GM21528 (cell line): ENCODE data around the gene AFF3.
"Not testable (repeated sequence)": the region's sequence is repeated elsewhere in the genome, so short reads cannot be mapped to it uniquely, and the experiment has no call there.

Source experiments
- ATAC-seq: cut with Tn5 transposase; IDR thresholded peaks from one replicate; pipeline ENCODE4 v1.9.1; 2021; ENCODE audit warnings: mild to moderate bottlenecking, moderate library complexity; ENCODE audit not compliant: unreplicated experiment, low FRiP score

The AFF3 gene

DNA sequence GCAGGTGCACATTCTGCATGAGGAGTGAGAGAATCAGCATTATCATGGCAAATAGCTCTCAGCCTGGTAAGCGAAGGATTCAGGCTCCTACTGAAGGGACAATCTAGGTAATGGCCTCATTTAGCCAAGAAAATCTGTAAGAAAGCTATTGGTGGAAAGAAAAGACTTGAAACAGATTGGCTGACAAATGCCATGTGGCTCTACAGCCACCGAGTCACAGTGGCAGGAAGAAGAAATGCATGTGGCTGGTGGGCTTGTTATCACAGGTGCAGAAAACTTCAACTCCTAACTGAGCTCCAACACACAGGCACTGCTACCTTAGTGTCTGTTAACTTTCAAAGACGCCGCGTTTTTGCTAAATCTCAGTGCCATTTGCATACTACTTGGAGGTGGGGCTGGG lies 592.0 kb downstream of the AFF3 start:
- ATAC-seq, result no peak

DNA sequence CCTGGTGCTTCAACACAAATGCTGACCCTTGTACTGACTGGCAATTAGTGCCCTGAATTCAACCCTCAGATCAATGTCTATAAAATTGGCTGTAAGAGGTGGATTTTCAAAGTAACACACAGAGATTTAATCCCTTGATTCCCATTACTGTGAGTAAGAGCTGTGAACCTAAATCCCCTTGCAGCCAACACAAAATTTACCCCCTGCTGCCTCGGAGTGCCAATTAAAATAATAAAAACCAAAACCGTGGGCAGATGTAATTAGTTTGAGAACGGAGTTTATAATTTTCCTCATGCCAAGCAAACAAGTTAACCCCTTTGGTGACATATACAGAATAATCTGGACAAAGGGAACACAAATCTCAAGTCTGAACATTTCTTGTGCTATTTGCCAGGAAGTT lies 596.8 kb downstream of the AFF3 start:
- ATAC-seq, result no peak

DNA sequence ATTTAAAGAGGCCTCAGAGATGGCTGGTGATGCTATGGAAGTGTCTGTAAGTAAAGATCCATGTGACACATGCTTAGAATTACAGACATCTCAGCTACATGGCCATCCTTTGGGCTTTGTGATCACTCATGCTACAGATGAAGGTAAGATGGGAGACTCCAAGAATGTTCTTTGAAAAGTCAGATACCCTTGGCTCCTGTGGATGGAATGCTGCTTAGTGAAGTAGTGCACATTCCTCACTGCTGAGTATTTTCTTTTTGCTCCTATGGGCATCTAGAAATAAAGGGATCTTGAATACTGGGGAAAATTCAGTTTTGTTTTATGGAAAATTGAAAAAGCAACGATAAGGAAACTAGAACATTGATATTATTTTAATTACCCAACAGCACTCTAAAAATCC lies 597.3 kb downstream of the AFF3 start:
- no peak for ATAC-seq

DNA sequence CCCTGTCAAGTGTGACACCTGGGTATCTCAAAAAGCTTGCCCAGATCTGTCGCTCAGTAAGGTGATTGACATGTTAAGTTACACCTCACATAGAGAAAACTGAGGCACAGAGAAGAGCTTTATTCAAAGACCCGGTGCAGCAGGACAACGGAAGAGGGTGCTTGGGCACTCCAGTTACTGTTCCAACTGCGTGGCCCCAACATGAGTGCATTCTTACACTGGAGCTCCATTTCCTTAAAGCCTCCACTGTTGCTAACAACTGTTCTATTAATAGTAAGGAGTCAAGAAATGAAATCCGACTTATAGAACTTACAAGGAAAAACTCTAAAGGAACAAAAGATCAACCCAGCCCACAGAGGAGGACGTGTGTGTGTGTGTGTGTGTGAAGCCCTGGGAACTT lies 597.8 kb downstream of the AFF3 start:
- ATAC-seq, result no peak

DNA sequence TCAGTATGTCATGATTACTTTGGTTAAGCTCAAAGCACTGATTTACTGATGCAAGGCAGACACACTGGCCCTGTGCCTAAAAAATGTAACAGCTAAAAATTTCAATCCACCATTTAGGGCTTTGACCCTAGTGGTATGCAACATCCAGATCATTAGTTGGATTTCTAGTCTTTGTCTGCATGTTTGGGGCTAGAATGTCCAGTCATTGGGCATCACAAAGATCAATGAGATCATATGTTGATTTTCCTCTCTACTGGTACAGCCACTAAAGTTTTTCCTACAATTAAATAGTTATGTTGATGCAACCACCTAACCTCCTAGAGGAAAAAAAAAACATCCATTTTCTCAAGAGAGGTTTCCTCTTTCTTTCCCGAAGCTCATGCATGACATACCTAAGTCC lies 599.1 kb downstream of the AFF3 start:
- no peak for ATAC-seq

DNA sequence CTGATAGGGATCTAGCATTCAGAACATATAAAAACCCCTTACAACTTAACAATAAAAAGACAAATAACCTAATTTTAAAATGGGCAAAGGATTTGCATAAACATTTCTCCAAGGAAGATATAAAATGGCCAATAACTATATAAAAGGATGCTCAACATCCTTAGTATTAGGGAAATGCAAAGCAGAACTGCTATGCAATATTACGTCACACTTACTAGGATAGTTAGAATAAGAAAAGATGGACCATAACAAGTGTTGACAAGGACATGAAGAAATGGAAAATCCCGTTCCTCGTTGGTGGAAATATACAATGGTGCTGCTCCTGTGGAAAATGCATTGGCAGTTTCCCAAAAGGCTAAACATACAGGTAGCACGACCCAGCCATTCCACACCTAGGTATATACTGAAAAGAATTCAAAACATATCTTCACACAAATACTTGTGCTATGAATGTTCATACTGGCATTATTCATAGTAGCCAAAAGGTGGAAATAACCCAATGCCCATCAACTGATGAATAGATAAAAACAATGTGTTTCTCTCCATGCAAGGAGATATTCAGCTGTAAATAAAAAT lies 604.4 kb downstream of the AFF3 start:
- ATAC-seq, result no peak

DNA sequence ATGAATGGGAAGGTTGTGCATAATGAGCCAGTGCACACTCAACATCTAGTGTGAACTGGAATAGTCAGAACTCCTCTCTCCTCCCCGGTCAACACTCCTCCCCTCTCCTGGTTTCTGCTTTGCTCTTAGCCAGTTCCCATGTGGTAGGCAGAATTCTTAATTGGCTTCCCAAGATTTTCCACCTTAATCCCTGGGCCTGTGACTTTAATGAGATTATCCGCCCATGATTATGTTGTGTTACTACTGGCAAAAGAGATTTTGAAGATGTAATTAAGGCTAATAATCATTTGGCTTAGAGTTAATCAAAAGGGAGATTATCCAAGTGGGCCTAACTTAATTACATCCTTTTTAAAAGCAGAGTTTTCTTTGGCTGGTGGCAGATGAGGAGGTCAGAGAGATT lies 618.3 kb downstream of the AFF3 start:
- no peak for ATAC-seq

DNA sequence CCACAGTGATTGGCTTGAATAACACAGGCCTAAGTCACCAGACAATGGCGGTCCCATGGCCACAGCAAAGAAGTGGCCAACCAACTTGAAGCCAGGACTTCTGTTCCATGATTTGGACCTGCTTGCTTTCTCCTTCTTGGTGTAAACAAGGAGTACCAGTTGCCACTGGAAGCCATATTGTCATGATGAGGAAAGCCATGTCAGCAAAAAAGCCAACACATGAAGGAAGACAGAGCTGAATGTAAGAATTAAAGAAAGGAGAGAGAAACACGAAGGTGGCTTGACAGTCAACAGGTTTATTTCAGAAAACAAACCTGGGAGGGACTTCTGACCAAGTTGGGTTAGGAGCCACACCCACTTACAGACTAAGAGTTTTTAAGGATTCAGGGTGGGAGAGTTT lies 620.2 kb downstream of the AFF3 start:
- no peak for ATAC-seq

DNA sequence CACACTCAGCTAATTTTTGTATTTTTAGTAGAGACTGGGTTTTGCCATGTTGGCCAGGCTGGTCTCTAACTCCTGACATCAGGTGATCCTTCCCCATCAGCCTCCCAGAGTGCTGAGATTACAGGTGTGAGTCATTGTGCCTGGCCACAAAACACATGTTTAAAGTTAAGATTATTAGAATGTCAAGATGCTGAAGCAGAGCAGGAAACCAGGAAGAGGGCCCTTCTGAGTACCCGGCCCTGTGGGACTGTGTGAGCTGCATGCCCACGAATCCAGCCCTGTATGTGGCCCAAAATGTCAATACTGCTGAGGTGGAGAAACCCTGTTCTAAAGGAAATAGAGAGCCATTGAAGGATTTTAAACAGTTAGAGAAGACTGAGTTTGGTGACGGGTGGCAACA lies 621.6 kb downstream of the AFF3 start:
- no peak for ATAC-seq

DNA sequence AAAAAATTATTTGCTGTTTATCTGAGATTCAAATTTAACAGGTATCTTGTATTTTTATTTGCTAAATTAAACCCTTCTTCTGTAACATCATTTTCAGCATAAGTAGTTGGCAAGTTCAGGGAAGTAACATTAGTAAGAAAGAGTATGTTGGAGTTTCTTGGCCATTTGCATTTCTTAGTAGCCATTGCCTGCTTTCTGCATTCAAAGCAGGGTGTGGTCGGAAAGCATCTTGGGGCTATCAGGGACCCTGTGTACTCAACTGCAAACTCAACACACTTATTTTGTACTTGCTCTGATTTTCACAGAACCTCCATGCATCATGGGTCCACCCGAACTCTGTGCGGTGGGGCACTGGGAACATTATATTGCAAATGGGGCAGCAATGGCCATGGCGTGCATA lies 622.2 kb downstream of the AFF3 start:
- ATAC-seq, result no peak

DNA sequence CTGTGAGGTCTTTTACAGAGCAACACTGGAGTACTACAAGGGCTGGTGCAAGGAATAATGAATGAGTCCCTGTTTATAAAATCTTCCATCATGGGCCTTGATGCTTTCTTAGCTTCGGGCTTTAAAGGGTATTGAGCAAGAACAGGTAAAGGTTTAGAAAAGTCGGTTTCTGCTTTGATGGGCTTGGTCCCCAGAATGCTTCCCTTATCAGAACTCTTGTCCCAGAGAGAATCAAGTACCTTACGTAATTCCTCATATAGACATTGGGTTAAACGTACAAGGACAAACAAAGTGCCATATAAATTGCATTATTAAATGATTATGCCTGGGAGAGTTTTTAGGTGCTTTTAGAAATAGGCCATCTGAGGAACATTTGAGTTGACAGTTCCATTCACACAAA lies 628.0 kb downstream of the AFF3 start:
- no peak for ATAC-seq

DNA sequence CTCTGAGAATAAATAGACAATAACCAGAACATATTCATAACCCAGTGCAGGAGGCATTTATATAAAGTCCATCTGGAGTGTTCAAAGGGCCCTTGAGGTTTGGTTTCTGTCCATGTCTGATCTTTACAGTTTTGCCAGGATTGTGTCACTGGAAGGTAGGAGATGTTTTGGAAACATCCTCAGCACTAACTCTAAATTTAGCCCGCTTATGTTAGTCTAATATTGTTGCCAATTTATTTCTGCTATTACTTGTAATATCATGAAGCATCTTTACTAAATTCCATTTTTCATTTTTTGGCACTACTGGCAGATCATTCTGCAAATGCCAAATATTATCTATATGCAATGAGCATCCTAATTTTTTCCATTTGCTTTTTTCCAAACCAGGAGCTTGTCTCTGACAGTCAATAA lies 630.2 kb downstream of the AFF3 start:
- ATAC-seq, result no peak

DNA sequence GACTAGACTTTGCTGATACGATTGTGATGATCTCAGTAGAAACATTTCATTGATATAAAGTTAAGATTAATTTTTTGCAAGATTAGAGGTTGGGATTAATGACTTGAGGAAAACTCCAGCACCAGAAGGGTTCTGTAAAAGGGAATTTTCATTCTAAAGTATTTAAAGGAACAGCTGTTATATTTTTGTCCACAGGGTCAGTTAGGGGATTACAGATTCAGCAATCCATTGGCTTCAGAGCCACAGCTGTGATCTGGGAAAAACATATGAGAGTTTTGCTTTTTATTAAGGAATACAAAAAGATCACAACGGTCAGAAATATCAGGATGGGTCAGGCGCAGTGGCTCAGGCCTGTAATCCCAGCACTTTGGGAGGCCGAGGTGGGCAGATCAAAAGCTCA lies 633.0 kb downstream of the AFF3 start:
- no peak for ATAC-seq

DNA sequence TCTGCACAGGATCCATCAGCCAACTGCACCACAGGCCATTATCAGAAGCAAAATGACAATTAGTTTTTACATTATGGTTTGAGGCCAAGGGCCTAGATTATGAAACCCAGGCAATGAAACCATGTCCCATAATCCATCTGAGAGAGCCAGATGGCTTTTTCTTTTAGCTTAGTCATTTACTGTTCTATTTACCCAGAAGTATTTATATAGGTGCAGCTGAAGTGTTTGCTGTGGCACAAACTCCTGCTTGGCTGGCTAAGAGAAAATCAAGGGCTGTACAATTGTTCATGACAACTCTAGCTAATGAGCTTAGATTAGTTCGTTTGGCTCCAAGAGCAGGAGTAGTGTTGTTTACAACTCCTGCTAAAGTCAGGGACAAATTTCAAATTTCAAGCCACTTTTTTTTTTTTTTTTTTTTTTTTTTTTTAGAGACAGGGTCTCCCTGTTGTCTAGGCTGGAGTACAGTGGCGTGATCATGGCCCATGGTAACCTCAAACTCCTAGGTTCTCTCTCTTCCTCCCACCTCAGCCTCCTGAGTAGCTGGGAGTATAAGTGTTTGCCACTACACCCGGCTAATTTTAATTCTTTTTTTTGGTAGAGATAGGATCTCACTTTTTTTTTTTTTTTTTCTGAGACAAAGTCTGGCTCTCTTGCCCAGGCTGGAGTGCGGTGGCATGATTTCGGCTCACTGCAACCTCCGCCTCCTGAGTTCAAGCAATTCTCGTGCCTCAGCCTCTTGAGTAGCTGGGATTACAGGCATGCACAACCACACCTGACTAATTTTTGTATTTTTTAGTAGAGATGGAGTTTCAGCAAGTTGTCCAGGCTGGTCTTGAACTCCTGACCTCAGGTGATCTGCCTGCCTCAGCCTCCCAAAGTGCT lies 634.2 kb downstream of the AFF3 start:
- ATAC-seq, result no peak

DNA sequence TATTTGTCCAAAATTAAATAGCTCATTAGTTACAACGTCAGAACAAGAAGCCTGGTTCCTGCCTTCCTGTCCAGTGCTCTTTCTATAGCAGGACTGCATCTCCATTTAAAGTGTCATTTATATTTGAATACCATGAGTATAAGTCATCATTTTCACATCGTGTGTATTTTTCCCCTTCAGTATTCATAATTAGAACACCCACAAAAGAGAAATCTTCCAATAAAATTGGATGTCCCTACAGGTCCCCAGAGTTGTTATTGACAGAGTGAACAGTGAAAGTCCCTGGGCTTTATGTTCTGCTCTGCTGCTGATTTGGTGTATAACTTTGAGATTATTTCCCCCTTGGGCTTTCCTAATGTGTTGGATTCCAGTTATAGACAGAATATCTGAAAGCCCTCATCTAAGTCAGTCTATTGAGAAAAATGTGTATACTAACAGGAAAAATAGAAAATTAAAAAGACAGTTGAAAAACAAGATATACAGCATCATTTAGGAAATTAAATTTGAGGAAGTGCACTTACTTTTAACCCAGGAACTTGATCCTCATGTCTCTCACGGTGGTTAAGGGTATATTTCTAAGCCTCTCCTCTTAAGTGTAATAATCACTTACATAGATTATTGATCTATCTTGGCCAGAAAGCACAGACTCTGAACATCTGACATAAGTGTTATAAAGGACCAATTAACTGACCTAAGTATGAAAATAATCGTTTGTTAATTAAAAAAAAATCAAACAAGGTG lies 637.4 kb downstream of the AFF3 start:
- ATAC-seq, result no peak

DNA sequence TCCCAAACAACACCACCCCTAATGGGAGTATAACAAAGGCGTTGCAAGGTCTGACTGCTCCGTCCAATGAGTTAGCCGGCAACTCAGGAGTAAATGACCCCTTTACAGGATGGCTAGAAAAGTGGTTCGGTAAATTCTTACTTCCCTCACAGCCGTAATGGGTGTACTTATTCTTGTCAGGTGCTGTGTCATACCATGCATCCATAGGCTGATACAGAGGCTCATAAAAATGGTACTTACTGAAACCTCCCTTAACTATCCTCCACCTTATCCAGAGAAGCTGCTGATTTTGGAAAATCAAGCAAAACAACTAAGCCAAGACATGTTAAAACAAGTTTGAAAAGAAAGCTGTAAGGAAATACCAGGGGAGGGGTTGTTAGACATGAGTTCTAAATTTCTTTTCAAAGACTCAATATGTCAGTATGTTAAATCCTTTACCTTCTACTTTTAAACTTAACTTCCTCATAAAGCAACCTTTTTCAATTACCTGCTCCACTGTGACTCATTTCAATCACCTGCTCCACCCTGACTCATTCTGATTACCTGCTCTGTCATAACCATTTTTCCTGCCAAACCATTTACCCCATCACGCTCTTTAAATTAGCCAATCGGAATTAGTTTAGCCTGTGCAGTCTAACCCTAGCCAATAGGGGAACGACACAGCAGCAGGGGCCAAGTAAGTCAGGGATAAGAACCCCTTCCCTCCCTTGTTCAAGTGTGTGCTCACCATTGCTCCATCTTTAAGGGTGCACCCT lies 638.6 kb downstream of the AFF3 start:
- ATAC-seq, result not testable (repeated sequence)

DNA sequence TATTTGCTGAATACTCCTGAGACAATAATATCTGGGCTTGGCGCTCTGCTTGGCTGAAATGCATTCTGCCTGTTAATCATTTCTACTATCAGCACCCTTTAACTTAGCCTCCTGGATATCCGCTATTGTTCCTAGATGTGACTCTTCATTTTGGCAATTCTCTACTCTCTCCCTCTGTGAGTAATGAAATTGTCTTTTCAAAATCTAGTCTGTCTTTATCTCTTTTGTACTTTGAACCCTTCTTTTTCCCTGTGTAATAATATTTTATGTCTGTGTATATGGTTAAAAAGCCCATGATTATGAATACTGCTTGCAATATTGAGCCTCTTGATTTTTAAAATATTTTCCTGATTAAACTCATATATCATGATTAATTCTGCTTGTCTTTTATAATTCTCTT lies 646.4 kb downstream of the AFF3 start:
- ATAC-seq, result no peak
